WTC11 (cell line): Measurements from ENCODE around the gene NRXN2. TPM values are rescaled to one million over a fixed set of nuclear protein-coding genes. Genes with fewer than 3 reads are reported as not detected.

ENCODE experiments used
- ATAC-seq: fragments of 200-7000 bp; cut with Tn5 transposase; 2 replicates; pipeline ENCODE4 v1.10.0; 2021; ENCODE audit warnings: mild to moderate bottlenecking, moderate library complexity
- CTCF ChIA-PET: fragments of 300-600 bp; sonication (Branson Sonifier 250); formaldehyde crosslinking; loops from one replicate; lab custom pipeline; 2021; ENCODE audit warnings: antibody characterized with exemption; lab: Charles Lee
- POLR2A ChIA-PET: fragments of 350-600 bp; sonication (Branson Sonifier 250); formaldehyde crosslinking; loops from one replicate; lab custom pipeline; 2021; ENCODE audit warnings: antibody characterized with exemption; lab: Charles Lee
- DNase-seq: peaks from one replicate; pipeline ENCODE4 v3.0.0; 2021; ENCODE audit warnings: low spot score
- H3K27ac Mint-ChIP-seq: 2 replicates; pipeline ENCODE4 v1.8.0; 2021; ENCODE audit warnings: mixed read lengths
- H3K27me3 Mint-ChIP-seq: 2 replicates; pipeline ENCODE4 v1.8.0; 2021; ENCODE audit warnings: low read depth, mild to moderate bottlenecking, moderate library complexity, mixed read lengths
- H3K36me3 Mint-ChIP-seq: 2 replicates; pipeline ENCODE4 v1.8.0; 2021; ENCODE audit warnings: mixed read lengths
- H3K4me1 Mint-ChIP-seq: 2 replicates; pipeline ENCODE4 v1.8.0; 2022; ENCODE audit warnings: mixed read lengths
- H3K4me3 Mint-ChIP-seq: 2 replicates; pipeline ENCODE4 v1.8.0; 2021; ENCODE audit warnings: mild to moderate bottlenecking, moderate library complexity, mixed read lengths
- H3K9me3 Mint-ChIP-seq: 2 replicates; pipeline ENCODE4 v1.8.0; 2021; ENCODE audit warnings: mixed read lengths
- NFYB ChIP-seq: sonication (generic); formaldehyde crosslinking; conservative IDR thresholded peaks from 2 replicates; pipeline ENCODE4 v1.8.0; 2022; ENCODE audit warnings: low read depth, missing genetic modification reagents
- TEAD1 ChIP-seq: sonication (generic); formaldehyde crosslinking; IDR thresholded peaks from 2 replicates; pipeline ENCODE4 v1.8.0; 2022; ENCODE audit warnings: mild to moderate bottlenecking, missing genetic modification reagents
- TP53 ChIP-seq: sonication (generic); formaldehyde crosslinking; IDR thresholded peaks from 2 replicates; pipeline ENCODE4 v1.8.1; 2023; ENCODE audit warnings: mild to moderate bottlenecking, missing genetic modification reagents
- ZBTB21 ChIP-seq: sonication (generic); formaldehyde crosslinking; IDR thresholded peaks from 2 replicates; pipeline ENCODE4 v1.8.1; 2023; ENCODE audit warnings: mild to moderate bottlenecking, missing genetic modification reagents, borderline replicate concordance
- ZNF121 ChIP-seq: sonication (generic); formaldehyde crosslinking; IDR thresholded peaks from 2 replicates; pipeline ENCODE4 v1.8.0; 2023; ENCODE audit warnings: missing genetic modification reagents
- ZNF396 ChIP-seq: fragments of 250-450 bp; sonication (Bioruptor Pico); IDR thresholded peaks from 2 replicates; pipeline ENCODE4 v1.8.0; 2021; ENCODE audit warnings: mild to moderate bottlenecking, moderate library complexity, borderline replicate concordance
- total RNA-seq: library from RNA; stranded (reverse); gene quantifications from 3 replicates; pipeline ENCODE4 v1.2.3, GENCODE V29; 2021
- TF ChIP-seq, protein P1 (sequence below): fragments of 250-450 bp; sonication (Bioruptor Pico); IDR thresholded peaks from 2 replicates; pipeline ENCODE4 v1.9.0; 2021; ENCODE audit warnings: moderate library complexity, mild to moderate bottlenecking, inconsistent platforms, borderline replicate concordance
- TF ChIP-seq, protein P2 (sequence below): sonication (generic); formaldehyde crosslinking; IDR thresholded peaks from 2 replicates; pipeline ENCODE4 v1.8.0; 2022; ENCODE audit warnings: mild to moderate bottlenecking, missing genetic modification reagents
- TF ChIP-seq, protein P3 (sequence below): sonication (generic); formaldehyde crosslinking; IDR thresholded peaks from 2 replicates; pipeline ENCODE4 v1.8.1; 2022; ENCODE audit warnings: missing genetic modification reagents, borderline replicate concordance
- TF ChIP-seq, protein P4 (sequence below): sonication (generic); formaldehyde crosslinking; IDR thresholded peaks from 2 replicates; pipeline ENCODE4 v1.8.1; 2023; ENCODE audit warnings: mild to moderate bottlenecking, missing genetic modification reagents, borderline replicate concordance
- TF ChIP-seq, protein P5 (sequence below): sonication (generic); formaldehyde crosslinking; IDR thresholded peaks from 2 replicates; pipeline ENCODE4 v1.8.0; 2022; ENCODE audit warnings: mild to moderate bottlenecking, missing genetic modification reagents
- TF ChIP-seq, protein P6 (sequence below): sonication (generic); formaldehyde crosslinking; IDR thresholded peaks from 2 replicates; pipeline ENCODE4 v1.8.0; 2022; ENCODE audit warnings: mild to moderate bottlenecking, missing genetic modification reagents
- TF ChIP-seq, protein P7 (sequence below): sonication (generic); formaldehyde crosslinking; IDR thresholded peaks from 2 replicates; pipeline ENCODE4 v1.8.0; 2023; ENCODE audit warnings: missing genetic modification reagents, mild to moderate bottlenecking, borderline replicate concordance
- TF ChIP-seq, protein P8 (sequence below): sonication (generic); formaldehyde crosslinking; IDR thresholded peaks from 2 replicates; pipeline ENCODE4 v1.8.0; 2023; ENCODE audit warnings: missing genetic modification reagents
- TF ChIP-seq, protein P9 (sequence below): sonication (generic); formaldehyde crosslinking; IDR thresholded peaks from 2 replicates; pipeline ENCODE4 v1.8.1; 2023; ENCODE audit warnings: mild to moderate bottlenecking, missing genetic modification reagents
- TF ChIP-seq, protein P10 (sequence below): sonication (generic); formaldehyde crosslinking; conservative IDR thresholded peaks from 2 replicates; pipeline ENCODE4 v1.8.1; 2022; ENCODE audit warnings: mild to moderate bottlenecking, missing genetic modification reagents

The NRXN2 gene
- total RNA-seq, 1 experiment from 2014 or later = 8.6 TPM

DNA sequence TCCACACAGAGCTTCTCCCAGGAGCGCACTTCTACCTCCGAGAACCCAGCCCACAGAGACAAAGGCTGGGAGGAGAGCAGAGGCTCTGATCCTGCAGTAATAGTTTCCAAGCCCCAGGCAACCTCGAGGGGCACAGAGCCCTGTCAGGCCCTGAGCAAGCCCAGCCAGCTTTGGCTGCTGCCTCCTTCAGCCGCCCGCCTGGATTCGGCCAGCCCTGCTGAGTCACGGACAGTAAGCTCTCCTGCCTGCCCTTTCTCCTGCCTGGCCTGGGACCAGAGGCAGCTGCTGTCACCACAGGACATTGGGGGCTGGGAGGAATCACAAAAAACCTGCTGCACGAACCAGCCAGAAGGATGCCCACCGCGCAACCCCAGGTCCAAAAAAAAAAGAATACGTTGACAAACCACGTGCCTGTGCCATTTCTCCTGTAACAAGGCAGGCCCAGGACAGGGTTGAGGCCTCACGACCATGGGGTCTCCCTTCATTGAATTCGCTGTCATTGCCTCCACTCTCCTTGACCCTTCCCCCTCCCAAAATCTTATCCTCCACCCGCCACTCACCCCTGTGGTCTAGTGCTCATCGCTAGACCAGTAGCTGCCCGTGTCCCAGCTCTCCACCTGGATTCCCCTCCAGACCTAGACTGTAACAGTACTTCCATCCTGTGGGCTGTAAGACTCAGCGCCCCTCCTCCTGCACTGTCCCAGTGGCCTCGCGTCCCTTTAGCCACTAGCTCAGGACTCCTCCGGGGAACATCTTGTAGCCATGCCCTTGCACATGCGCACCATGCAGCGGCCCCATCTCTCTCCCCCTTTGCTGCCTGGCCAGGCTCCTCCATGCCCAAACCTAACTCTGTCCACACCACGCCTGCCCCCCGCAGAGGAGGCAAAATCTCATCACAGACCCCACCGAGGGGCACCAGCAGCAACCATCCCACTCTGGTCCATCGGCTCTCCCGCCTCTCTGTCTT lies 139.4 kb downstream of the NRXN2 start (continued):
- TF ChIP-seq, protein P1, sequence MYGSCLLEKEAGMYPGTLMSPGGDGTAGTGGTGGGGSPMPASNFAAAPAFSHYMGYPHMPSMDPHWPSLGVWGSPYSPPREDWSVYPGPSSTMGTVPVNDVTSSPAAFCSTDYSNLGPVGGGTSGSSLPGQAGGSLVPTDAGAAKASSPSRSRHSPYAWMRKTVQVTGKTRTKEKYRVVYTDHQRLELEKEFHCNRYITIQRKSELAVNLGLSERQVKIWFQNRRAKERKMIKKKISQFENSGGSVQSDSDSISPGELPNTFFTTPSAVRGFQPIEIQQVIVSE (CRISPR knock-in tag) = no peak
- TF ChIP-seq, protein P2, sequence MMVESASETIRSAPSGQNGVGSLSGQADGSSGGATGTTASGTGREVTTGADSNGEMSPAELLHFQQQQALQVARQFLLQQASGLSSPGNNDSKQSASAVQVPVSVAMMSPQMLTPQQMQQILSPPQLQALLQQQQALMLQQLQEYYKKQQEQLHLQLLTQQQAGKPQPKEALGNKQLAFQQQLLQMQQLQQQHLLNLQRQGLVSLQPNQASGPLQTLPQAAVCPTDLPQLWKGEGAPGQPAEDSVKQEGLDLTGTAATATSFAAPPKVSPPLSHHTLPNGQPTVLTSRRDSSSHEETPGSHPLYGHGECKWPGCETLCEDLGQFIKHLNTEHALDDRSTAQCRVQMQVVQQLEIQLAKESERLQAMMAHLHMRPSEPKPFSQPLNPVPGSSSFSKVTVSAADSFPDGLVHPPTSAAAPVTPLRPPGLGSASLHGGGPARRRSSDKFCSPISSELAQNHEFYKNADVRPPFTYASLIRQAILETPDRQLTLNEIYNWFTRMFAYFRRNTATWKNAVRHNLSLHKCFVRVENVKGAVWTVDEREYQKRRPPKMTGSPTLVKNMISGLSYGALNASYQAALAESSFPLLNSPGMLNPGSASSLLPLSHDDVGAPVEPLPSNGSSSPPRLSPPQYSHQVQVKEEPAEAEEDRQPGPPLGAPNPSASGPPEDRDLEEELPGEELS = no peak
- TF ChIP-seq ZNF121 (CRISPR knock-in tag) (no peak), ZNF396 (no peak), TP53 (CRISPR knock-in tag) (no peak)
- TF ChIP-seq, protein P3, sequence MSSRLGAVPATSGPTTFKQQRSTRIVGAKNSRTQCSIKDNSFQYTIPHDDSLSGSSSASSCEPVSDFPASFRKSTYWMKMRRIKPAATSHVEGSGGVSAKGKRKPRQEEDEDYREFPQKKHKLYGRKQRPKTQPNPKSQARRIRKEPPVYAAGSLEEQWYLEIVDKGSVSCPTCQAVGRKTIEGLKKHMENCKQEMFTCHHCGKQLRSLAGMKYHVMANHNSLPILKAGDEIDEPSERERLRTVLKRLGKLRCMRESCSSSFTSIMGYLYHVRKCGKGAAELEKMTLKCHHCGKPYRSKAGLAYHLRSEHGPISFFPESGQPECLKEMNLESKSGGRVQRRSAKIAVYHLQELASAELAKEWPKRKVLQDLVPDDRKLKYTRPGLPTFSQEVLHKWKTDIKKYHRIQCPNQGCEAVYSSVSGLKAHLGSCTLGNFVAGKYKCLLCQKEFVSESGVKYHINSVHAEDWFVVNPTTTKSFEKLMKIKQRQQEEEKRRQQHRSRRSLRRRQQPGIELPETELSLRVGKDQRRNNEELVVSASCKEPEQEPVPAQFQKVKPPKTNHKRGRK (CRISPR knock-in tag) = no peak

DNA sequence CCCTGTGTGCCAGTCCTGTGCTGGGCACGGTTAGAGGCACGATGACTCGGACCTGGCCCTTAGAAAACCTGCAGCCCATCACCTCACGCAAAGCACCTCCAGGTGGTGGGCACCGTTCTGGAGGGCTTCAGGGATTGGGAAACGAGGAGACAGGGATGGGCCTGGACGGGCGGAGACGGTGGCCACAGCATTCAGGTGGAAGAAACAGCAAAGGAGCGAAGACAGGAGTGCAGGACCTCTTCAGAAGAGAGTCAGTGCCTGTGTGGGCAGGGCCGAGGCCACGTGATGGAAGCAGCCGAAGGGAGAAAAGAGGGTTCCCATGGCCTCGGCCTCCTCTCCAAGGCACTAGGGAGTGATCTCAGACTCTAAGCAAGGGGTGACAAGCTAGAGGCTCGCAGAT lies 140.1 kb downstream of the NRXN2 start:
- CTCF ChIA-PET = interaction anchor here (0.6 to 2.5 kb wide), 4 partner anchors 17 to 106 kb away, joined by 3 to 13 read pairs (median 8); no protein-coding TSS in a partner anchor
- peaks cover 4% of the 10 kb centered on the region for H3K9me3 Mint-ChIP-seq
- POLR2A ChIA-PET = no interaction called here
- H3K36me3 Mint-ChIP-seq = 0 out of 2 replicates have a peak, but pooled peaks cover under 1% of the 10 kb centered on the region
- peaks cover 4% of the 10 kb centered on the region for H3K27me3 Mint-ChIP-seq
- no peak for DNase-seq
- H3K4me1 Mint-ChIP-seq = no peaks in the 10 kb centered on the region
- ATAC-seq = no peak
- H3K4me3 Mint-ChIP-seq = no peak overlapping the region
- H3K27ac Mint-ChIP-seq = no peak overlapping the region
- TF ChIP-seq NFYB (CRISPR knock-in tag) (no peak), ZBTB21 (CRISPR knock-in tag) (no peak), TEAD1 (no peak)
- TF ChIP-seq, protein P4, sequence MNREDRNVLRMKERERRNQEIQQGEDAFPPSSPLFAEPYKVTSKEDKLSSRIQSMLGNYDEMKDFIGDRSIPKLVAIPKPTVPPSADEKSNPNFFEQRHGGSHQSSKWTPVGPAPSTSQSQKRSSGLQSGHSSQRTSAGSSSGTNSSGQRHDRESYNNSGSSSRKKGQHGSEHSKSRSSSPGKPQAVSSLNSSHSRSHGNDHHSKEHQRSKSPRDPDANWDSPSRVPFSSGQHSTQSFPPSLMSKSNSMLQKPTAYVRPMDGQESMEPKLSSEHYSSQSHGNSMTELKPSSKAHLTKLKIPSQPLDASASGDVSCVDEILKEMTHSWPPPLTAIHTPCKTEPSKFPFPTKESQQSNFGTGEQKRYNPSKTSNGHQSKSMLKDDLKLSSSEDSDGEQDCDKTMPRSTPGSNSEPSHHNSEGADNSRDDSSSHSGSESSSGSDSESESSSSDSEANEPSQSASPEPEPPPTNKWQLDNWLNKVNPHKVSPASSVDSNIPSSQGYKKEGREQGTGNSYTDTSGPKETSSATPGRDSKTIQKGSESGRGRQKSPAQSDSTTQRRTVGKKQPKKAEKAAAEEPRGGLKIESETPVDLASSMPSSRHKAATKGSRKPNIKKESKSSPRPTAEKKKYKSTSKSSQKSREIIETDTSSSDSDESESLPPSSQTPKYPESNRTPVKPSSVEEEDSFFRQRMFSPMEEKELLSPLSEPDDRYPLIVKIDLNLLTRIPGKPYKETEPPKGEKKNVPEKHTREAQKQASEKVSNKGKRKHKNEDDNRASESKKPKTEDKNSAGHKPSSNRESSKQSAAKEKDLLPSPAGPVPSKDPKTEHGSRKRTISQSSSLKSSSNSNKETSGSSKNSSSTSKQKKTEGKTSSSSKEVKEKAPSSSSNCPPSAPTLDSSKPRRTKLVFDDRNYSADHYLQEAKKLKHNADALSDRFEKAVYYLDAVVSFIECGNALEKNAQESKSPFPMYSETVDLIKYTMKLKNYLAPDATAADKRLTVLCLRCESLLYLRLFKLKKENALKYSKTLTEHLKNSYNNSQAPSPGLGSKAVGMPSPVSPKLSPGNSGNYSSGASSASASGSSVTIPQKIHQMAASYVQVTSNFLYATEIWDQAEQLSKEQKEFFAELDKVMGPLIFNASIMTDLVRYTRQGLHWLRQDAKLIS (CRISPR knock-in tag) = no peak
- TF ChIP-seq, protein P5, sequence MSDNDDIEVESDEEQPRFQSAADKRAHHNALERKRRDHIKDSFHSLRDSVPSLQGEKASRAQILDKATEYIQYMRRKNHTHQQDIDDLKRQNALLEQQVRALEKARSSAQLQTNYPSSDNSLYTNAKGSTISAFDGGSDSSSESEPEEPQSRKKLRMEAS (CRISPR knock-in tag) = no peak
- TF ChIP-seq, protein P6, sequence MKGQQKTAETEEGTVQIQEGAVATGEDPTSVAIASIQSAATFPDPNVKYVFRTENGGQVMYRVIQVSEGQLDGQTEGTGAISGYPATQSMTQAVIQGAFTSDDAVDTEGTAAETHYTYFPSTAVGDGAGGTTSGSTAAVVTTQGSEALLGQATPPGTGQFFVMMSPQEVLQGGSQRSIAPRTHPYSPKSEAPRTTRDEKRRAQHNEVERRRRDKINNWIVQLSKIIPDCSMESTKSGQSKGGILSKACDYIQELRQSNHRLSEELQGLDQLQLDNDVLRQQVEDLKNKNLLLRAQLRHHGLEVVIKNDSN = no peak
- TF ChIP-seq, protein P7, sequence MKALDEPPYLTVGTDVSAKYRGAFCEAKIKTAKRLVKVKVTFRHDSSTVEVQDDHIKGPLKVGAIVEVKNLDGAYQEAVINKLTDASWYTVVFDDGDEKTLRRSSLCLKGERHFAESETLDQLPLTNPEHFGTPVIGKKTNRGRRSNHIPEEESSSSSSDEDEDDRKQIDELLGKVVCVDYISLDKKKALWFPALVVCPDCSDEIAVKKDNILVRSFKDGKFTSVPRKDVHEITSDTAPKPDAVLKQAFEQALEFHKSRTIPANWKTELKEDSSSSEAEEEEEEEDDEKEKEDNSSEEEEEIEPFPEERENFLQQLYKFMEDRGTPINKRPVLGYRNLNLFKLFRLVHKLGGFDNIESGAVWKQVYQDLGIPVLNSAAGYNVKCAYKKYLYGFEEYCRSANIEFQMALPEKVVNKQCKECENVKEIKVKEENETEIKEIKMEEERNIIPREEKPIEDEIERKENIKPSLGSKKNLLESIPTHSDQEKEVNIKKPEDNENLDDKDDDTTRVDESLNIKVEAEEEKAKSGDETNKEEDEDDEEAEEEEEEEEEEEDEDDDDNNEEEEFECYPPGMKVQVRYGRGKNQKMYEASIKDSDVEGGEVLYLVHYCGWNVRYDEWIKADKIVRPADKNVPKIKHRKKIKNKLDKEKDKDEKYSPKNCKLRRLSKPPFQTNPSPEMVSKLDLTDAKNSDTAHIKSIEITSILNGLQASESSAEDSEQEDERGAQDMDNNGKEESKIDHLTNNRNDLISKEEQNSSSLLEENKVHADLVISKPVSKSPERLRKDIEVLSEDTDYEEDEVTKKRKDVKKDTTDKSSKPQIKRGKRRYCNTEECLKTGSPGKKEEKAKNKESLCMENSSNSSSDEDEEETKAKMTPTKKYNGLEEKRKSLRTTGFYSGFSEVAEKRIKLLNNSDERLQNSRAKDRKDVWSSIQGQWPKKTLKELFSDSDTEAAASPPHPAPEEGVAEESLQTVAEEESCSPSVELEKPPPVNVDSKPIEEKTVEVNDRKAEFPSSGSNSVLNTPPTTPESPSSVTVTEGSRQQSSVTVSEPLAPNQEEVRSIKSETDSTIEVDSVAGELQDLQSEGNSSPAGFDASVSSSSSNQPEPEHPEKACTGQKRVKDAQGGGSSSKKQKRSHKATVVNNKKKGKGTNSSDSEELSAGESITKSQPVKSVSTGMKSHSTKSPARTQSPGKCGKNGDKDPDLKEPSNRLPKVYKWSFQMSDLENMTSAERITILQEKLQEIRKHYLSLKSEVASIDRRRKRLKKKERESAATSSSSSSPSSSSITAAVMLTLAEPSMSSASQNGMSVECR (CRISPR knock-in tag) = no peak
- TF ChIP-seq, protein P8, sequence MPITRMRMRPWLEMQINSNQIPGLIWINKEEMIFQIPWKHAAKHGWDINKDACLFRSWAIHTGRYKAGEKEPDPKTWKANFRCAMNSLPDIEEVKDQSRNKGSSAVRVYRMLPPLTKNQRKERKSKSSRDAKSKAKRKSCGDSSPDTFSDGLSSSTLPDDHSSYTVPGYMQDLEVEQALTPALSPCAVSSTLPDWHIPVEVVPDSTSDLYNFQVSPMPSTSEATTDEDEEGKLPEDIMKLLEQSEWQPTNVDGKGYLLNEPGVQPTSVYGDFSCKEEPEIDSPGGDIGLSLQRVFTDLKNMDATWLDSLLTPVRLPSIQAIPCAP (CRISPR knock-in tag) = no peak
- TF ChIP-seq, protein P9, sequence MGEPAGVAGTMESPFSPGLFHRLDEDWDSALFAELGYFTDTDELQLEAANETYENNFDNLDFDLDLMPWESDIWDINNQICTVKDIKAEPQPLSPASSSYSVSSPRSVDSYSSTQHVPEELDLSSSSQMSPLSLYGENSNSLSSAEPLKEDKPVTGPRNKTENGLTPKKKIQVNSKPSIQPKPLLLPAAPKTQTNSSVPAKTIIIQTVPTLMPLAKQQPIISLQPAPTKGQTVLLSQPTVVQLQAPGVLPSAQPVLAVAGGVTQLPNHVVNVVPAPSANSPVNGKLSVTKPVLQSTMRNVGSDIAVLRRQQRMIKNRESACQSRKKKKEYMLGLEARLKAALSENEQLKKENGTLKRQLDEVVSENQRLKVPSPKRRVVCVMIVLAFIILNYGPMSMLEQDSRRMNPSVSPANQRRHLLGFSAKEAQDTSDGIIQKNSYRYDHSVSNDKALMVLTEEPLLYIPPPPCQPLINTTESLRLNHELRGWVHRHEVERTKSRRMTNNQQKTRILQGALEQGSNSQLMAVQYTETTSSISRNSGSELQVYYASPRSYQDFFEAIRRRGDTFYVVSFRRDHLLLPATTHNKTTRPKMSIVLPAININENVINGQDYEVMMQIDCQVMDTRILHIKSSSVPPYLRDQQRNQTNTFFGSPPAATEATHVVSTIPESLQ (CRISPR knock-in tag) = no peak
- TF ChIP-seq, protein P10, sequence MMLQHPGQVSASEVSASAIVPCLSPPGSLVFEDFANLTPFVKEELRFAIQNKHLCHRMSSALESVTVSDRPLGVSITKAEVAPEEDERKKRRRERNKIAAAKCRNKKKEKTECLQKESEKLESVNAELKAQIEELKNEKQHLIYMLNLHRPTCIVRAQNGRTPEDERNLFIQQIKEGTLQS (CRISPR knock-in tag) = no peak
